ENCODE results near the gene UIMC1.

DNA sequence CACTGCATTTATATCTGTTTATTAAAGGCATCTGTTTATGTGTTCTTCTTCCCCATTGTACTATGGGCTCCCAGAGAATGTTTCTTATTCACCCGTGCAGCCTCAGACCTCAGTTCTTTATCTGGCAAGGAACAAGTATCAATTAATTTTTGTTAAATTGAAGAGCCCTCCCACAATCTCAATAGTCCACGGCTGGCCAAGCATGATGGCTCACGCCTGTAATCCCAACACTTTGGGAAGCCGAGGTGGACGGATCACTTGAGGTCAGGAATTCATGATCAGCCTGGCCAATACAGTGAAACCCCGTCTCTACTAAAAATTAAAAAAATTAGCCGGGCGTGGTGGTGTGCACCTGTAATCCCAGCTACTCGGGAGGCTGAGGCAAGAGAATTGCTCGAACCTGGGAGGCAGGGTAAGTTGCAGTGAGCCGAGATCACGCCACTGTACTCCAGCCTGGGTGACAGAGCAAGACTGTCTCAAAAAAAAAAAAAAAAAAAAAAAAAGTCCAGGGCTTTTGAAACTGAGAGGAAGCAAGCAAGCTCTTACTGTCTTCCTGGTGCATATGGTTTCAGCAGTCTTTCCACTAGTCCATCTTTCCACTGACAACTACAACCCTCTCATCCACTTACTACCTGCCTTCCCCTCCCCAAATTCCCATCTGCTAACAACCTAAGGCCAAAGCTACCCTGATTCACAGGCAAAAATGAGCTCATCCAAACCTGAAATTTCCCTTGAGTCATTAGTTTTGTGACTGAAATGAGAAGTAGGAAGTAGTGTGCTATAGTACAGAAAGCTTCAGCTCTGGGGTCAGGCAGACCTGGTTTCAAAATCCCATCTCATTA lies 105.1 kb downstream of the UIMC1 start:
- TF ChIP-seq, protein P1, sequence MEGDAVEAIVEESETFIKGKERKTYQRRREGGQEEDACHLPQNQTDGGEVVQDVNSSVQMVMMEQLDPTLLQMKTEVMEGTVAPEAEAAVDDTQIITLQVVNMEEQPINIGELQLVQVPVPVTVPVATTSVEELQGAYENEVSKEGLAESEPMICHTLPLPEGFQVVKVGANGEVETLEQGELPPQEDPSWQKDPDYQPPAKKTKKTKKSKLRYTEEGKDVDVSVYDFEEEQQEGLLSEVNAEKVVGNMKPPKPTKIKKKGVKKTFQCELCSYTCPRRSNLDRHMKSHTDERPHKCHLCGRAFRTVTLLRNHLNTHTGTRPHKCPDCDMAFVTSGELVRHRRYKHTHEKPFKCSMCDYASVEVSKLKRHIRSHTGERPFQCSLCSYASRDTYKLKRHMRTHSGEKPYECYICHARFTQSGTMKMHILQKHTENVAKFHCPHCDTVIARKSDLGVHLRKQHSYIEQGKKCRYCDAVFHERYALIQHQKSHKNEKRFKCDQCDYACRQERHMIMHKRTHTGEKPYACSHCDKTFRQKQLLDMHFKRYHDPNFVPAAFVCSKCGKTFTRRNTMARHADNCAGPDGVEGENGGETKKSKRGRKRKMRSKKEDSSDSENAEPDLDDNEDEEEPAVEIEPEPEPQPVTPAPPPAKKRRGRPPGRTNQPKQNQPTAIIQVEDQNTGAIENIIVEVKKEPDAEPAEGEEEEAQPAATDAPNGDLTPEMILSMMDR (IDR thresholded peaks at IDR 0.05) = no peak
- TF ChIP-seq POLR2AphosphoS5 (IDR thresholded peaks at IDR 0.05) (no peak), EP300 (IDR thresholded peaks at IDR 0.05) (no peak)

All from esophagus muscularis mucosa (tissue), 4 donors.